SK-N-MC (cell line): ENCODE data around the gene ALOX5.

Experiments
- DNase-seq: peaks from one replicate; pipeline ENCODE4 v3.0.0-alpha.2; 2011; ENCODE audit warnings: low read depth, low spot score
- H3K27ac ChIP-seq: fragments of 200-600 bp; sonication (generic); 2 replicates; pipeline ENCODE4 v1.5.1; 2016; ENCODE audit warnings: mixed run types
- H3K36me3 ChIP-seq: fragments of 200-600 bp; sonication (generic); 2 replicates; pipeline ENCODE4 v1.6.1; 2017; ENCODE audit warnings: antibody characterized with exemption, low read length, mixed read lengths; ENCODE audit not compliant: insufficient read depth
- H3K4me3 ChIP-seq: fragments of 200-600 bp; sonication (generic); 2 replicates; pipeline ENCODE4 v1.5.1; 2016
- H3K9ac ChIP-seq: fragments of 200-600 bp; sonication (generic); 2 replicates; pipeline ENCODE4 v1.8.0; 2017; ENCODE audit warnings: mixed run types, mixed read lengths; ENCODE audit not compliant: insufficient read length
- H3K9me3 ChIP-seq: fragments of 200-600 bp; sonication (generic); 2 replicates; pipeline ENCODE4 v1.6.1; 2017; ENCODE audit warnings: low read depth, mild to moderate bottlenecking, antibody characterized with exemption, low read length, moderate library complexity, mixed read lengths
- EZH2 ChIP-seq: fragments of 200-600 bp; sonication (generic); IDR thresholded peaks from one replicate; pipeline ENCODE4 v1.6.1; 2017; ENCODE audit warnings: antibody characterized with exemption
- FOXP2 ChIP-seq: optimal IDR thresholded peaks from 2 replicates; pipeline ENCODE3; 2011; ENCODE audit warnings: mild to moderate bottlenecking, moderate library complexity; ENCODE audit not compliant: insufficient read depth; ENCODE audit errors: extremely low read length, control extremely low read depth
- POLR2AphosphoS5 ChIP-seq: IDR thresholded peaks from 2 replicates; pipeline ENCODE4 v1.6.1; 2012; ENCODE audit warnings: mild to moderate bottlenecking, low read depth, low read length, borderline replicate concordance

The ALOX5 gene

GRCh38 chr10:45442251-45442650 lies 68.2 kb downstream of the ALOX5 start:
- TF ChIP-seq POLR2AphosphoS5 (no peak), FOXP2 (no peak), EZH2 (no peak)

GRCh38 chr10:45442662-45443061 lies 68.6 kb downstream of the ALOX5 start:
- Histone ChIP-seq H3K9ac (no peak overlapping the region), H3K36me3 (no peaks in the 10 kb centered on the region), H3K27ac (no peak overlapping the region), H3K9me3 (no peaks in the 10 kb centered on the region), H3K4me3 (no peak overlapping the region)
- TF ChIP-seq EZH2 = no peak
- TF ChIP-seq POLR2AphosphoS5 = no peak
- TF ChIP-seq FOXP2 = no peak
- no peak for DNase-seq

More at GRCh38 chr10:45442251-45442650, 68.2 kb downstream of the ALOX5 start:
- no peak overlapping the region for H3K4me3 ChIP-seq
- no peak overlapping the region for H3K9ac ChIP-seq
- H3K9me3 ChIP-seq = no peaks in the 10 kb centered on the region
- no peak for DNase-seq
- H3K27ac ChIP-seq = no peak overlapping the region
- H3K36me3 ChIP-seq = no peaks in the 10 kb centered on the region

- Histone ChIP-seq H3K27ac (no peak overlapping the region), H3K9me3 (no peaks in the 10 kb centered on the region), H3K4me3 (no peak overlapping the region), H3K36me3 (no peaks in the 10 kb centered on the region), H3K9ac (no peak overlapping the region)
- TF ChIP-seq EZH2 = no peak
- no peak for TF ChIP-seq FOXP2
- DNase-seq = no peak
These were observed 69.3 kb downstream of the ALOX5 start for GRCh38 chr10:45443101-45444009.

GRCh38 chr10:45444022-45444421 lies 70.0 kb downstream of the ALOX5 start:
- Histone ChIP-seq H3K9ac (no peak overlapping the region), H3K9me3 (no peaks in the 10 kb centered on the region), H3K36me3 (no peaks in the 10 kb centered on the region), H3K4me3 (no peak overlapping the region), H3K27ac (no peak overlapping the region)
- TF ChIP-seq EZH2 = no peak
- no peak for TF ChIP-seq FOXP2
- TF ChIP-seq POLR2AphosphoS5 = no peak
- DNase-seq = no peak

DNA sequence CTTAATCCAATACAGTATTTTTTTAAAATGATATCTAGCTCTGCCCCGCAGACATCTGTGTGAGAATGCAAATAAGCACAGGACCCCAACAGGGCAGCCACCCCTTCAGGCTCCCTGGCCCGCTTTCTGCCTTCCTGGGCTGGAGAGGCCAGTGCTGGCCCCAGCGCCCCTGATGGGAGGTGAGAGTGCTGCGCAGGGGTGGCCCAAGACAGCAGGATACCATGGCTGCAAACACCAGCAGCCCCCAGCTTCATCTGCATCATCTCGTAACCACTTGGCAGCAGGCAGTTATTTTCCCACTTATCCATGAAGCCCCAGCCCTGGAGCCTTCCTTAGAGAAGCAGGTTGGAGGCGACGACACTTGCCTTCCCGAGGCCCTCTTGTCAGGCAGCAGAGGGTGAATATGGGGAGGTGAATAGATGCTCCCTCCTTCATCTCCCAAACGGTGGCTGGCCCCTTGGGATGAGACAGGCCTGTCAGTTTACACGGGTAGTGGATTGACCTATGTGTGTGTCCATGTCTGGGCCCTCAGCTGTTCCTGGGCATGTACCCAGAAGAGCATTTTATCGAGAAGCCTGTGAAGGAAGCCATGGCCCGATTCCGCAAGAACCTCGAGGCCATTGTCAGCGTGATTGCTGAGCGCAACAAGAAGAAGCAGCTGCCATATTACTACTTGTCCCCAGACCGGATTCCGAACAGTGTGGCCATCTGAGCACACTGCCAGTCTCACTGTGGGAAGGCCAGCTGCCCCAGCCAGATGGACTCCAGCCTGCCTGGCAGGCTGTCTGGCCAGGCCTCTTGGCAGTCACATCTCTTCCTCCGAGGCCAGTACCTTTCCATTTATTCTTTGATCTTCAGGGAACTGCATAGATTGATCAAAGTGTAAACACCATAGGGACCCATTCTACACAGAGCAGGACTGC lies 71.2 kb downstream of the ALOX5 start:
- no peak for DNase-seq
- Histone ChIP-seq H3K4me3 (no peak overlapping the region), H3K36me3 (no peaks in the 10 kb centered on the region), H3K9me3 (no peaks in the 10 kb centered on the region), H3K27ac (no peak overlapping the region), H3K9ac (no peak overlapping the region)
- TF ChIP-seq FOXP2 (no peak), EZH2 (no peak), POLR2AphosphoS5 (no peak)

DNA sequence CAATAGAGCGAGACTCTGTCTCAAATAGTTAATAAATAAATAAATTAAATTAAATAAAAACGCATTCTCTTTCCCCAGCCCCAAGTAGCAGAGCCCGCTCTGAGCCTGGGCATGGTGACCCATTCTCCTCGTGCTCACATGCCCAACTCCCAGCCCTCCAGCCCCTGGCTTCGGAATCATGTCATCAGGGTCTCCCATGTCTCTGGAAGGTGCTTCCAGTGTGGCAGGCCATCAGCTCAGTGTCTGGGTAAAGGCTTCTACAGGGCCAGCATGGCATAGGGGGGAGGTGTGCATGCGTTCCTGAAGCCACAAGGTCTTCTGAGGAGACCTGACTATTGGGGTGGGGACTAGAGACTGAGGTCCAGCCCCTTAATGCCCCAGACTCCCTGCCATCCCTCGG lies 72.8 kb downstream of the ALOX5 start:
- H3K4me3 ChIP-seq = no peak overlapping the region
- no peak for TF ChIP-seq EZH2
- TF ChIP-seq FOXP2 = no peak
- no peak for TF ChIP-seq POLR2AphosphoS5
- no peaks in the 10 kb centered on the region for H3K36me3 ChIP-seq
- DNase-seq = no peak
- H3K9ac ChIP-seq = no peak overlapping the region
- H3K9me3 ChIP-seq = no peaks in the 10 kb centered on the region
- no peak overlapping the region for H3K27ac ChIP-seq

GRCh38 chr10:45447416-45447815 lies 73.4 kb downstream of the ALOX5 start:
- no peak for DNase-seq
- Histone ChIP-seq H3K36me3 (no peaks in the 10 kb centered on the region), H3K27ac (no peak overlapping the region), H3K4me3 (no peak overlapping the region), H3K9me3 (no peaks in the 10 kb centered on the region), H3K9ac (no peak overlapping the region)
- TF ChIP-seq FOXP2 = no peak
- TF ChIP-seq EZH2 = no peak
- no peak for TF ChIP-seq POLR2AphosphoS5

- no peak overlapping the region for H3K9ac ChIP-seq
- H3K9me3 ChIP-seq = no peaks in the 10 kb centered on the region
- no peak overlapping the region for H3K4me3 ChIP-seq
- no peak for DNase-seq
- H3K27ac ChIP-seq = no peak overlapping the region
- no peaks in the 10 kb centered on the region for H3K36me3 ChIP-seq
- TF ChIP-seq FOXP2 (no peak), POLR2AphosphoS5 (no peak), EZH2 (no peak)
These were observed 76.8 kb downstream of the ALOX5 start for GRCh38 chr10:45450866-45451265.
